GM13977 (cell line): ENCODE results near the gene SYTL3.
A peak's percentile ranks its signal among the peaks of the same experiment; 100 is the strongest.

Experiments
- DNase-seq: peaks from one replicate; pipeline ENCODE4 v3.0.0; 2012; ENCODE audit warnings: low spot score
- in situ Hi-C: fragments of 300-500 bp; cut with MboI; formaldehyde crosslinking; loops from one replicate; pipeline ENCODE4 v1.12.0; 2022; ENCODE audit warnings: low sequenced_read_pairs, low pct_unique_long_range_greater_than_20kb, mixed read lengths, inconsistent platforms; ENCODE audit not compliant: unreplicated experiment
- TF ChIP-seq, protein P1 (sequence below): IDR thresholded peaks from 2 replicates; pipeline ENCODE4 v1.5.1; 2012; ENCODE audit warnings: mild to moderate bottlenecking, control low read depth; ENCODE audit not compliant: insufficient read depth; ENCODE audit errors: extremely low read depth, missing control alignments

The SYTL3 gene

GRCh38 chr6:158619922-158620801 is 29.7 kb upstream of the SYTL3 start:
- TF ChIP-seq, protein P1, sequence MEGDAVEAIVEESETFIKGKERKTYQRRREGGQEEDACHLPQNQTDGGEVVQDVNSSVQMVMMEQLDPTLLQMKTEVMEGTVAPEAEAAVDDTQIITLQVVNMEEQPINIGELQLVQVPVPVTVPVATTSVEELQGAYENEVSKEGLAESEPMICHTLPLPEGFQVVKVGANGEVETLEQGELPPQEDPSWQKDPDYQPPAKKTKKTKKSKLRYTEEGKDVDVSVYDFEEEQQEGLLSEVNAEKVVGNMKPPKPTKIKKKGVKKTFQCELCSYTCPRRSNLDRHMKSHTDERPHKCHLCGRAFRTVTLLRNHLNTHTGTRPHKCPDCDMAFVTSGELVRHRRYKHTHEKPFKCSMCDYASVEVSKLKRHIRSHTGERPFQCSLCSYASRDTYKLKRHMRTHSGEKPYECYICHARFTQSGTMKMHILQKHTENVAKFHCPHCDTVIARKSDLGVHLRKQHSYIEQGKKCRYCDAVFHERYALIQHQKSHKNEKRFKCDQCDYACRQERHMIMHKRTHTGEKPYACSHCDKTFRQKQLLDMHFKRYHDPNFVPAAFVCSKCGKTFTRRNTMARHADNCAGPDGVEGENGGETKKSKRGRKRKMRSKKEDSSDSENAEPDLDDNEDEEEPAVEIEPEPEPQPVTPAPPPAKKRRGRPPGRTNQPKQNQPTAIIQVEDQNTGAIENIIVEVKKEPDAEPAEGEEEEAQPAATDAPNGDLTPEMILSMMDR, result no peak
- in situ Hi-C loops, result no loop called here
- DNase-seq, result no peak

- in situ Hi-C loops, result no loop called here
- TF ChIP-seq, protein P1, result no peak
- DNase-seq, result no peak
Observed at GRCh38 chr6:158620963-158621693, 28.7 kb upstream of the SYTL3 start.

DNA sequence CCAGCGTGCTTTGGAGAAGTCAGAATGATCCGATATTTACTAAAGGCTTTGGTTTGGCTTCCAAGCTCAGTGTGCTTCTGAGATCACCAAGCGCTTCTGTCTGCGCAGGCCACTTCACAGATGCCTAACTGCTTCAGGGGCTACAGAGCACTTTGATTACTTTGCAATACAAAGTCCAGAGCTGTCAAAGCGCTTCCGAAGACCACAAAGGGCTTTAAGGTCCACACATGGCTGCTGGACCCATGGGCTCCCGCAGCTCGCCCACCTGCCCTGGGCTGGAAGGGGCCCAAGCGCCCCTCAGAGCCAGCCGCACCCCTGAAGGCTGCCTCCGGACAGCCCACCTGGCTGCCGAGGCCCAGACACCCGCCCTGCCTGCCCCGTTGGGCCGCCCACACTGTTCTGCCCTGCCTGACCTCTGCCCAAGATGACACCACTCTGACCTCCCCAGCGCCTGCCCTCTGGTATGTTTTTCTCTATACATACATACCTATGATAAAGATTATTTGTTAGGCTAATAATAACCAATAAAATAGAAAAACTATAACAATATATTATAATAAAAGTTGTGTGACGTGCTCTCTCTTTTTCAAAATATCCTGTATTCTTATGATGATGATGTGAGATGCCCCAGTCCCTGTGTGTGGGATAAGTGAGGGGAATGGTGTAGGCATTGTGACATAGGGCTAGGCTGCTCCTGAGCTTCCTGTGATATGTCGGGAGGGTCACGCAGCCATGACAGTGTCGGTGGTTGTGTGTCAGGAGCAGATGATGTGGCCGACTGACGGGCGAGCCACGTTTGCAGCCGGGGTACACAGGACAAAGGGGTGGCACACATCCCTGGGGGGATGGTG is 27.9 kb upstream of the SYTL3 start:
- TF ChIP-seq, protein P1, result no peak
- in situ Hi-C loops, result no loop called here
- no peak for DNase-seq

DNA sequence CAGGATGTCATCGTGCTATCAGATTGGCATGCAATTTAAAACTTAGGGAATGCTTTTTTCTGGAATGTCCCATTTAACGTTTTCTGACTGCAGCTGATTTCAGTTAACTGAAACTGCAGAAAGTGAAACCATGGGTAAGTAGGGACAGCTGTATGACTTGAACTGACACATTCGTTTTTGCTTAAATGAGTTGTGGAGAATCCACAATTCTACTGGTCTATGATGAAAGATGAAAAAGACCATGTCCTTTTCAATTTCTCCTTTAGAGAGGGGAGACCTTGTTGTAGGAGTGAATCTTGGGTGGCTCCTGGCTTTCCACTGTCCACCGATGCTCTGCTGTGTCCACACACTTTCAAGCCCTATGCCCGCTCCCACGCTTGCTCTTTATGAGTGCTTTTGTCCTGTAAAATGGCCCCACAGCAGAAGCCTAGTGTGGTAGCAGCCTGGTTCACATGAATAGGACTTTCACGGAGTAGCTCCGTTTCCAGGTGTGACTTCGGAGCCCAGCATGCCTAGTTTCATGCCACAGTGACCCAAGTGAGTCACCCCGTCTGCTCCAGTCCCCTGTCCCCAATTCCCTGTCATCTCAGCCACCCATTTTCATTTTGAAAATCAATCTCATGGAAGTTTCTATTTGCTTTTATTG is 27.2 kb upstream of the SYTL3 start:
- TF ChIP-seq, protein P1, result no peak
- DNase-seq, result peak; percentile 67
- in situ Hi-C loops, result no loop called here

GRCh38 chr6:158624684-158625682 is 24.9 kb upstream of the SYTL3 start:
- no peak for DNase-seq
- TF ChIP-seq, protein P1, result no peak
- in situ Hi-C loops, result no loop called here
